Measurements from ENCODE around the gene NUDCD3.

Gene NUDCD3

GRCh38 chr7:44380189-44380830 is 110.1 kb downstream of the NUDCD3 start:
- Histone ChIP-seq H3K79me2 (ENCODE audit: insufficient read depth, low read length) (no peaks in the 10 kb centered on the region), H3F3A (ENCODE audit: low read depth) (no peaks in the 10 kb centered on the region), H4K20me1 (ENCODE audit: insufficient read depth, low read length, poor library complexity, severe bottlenecking) (no peaks in the 10 kb centered on the region), H3K4me2 (ENCODE audit: low read depth, low read length, poor library complexity, severe bottlenecking) (no peak overlapping the region), H3K9me2 (replicated peaks; ENCODE audit: low read depth, low read length) (no peaks in the 10 kb centered on the region), H3K9ac (ENCODE audit: low read depth, low read length, poor library complexity, severe bottlenecking) (no peak overlapping the region), H3K27me3 (ENCODE audit: insufficient read depth, low read length, poor library complexity, severe bottlenecking) (no peaks in the 10 kb centered on the region), H3K4me3 (ENCODE audit: low read length, poor library complexity, severe bottlenecking) (no peak overlapping the region), H3K9me3 (ENCODE audit: insufficient read depth, low read depth, low read length) (no peaks in the 10 kb centered on the region), H3K36me3 (ENCODE audit: insufficient read depth, low read length) (peaks cover 21% of the 10 kb centered on the region; the same call in 1 of the 2 replicates), H3K4me1 (ENCODE audit: insufficient read depth, low read length, poor library complexity, severe bottlenecking) (no peaks in the 10 kb centered on the region), H2AFZ (ENCODE audit: low read length) (no peak overlapping the region)
- TF ChIP-seq CTCF (conservative IDR thresholded peaks at IDR 0.05; ENCODE audit: low read length): no peak
- TF ChIP-seq EZH2phosphoT487 (IDR thresholded peaks at IDR 0.05; ENCODE audit: borderline replicate concordance): no peak

GRCh38 chr7:44379366-44380188 is 110.9 kb downstream of the NUDCD3 start:
- Histone ChIP-seq H3K27me3 (ENCODE audit: insufficient read depth, low read length, poor library complexity, severe bottlenecking) (no peaks in the 10 kb centered on the region), H4K20me1 (ENCODE audit: insufficient read depth, low read length, poor library complexity, severe bottlenecking) (no peaks in the 10 kb centered on the region), H3K79me2 (ENCODE audit: insufficient read depth, low read length) (no peaks in the 10 kb centered on the region), H3K9me2 (replicated peaks; ENCODE audit: low read depth, low read length) (no peaks in the 10 kb centered on the region), H2AFZ (ENCODE audit: low read length) (no peak overlapping the region), H3K9ac (ENCODE audit: low read depth, low read length, poor library complexity, severe bottlenecking) (no peak overlapping the region), H3K4me2 (ENCODE audit: low read depth, low read length, poor library complexity, severe bottlenecking) (no peak overlapping the region), H3F3A (ENCODE audit: low read depth) (no peaks in the 10 kb centered on the region), H3K4me3 (ENCODE audit: low read length, poor library complexity, severe bottlenecking) (no peak overlapping the region), H3K9me3 (ENCODE audit: insufficient read depth, low read depth, low read length) (no peaks in the 10 kb centered on the region), H3K36me3 (ENCODE audit: insufficient read depth, low read length) (peaks cover 14% of the 10 kb centered on the region; the same call in 1 of the 2 replicates), H3K4me1 (ENCODE audit: insufficient read depth, low read length, poor library complexity, severe bottlenecking) (no peaks in the 10 kb centered on the region)
- no peak for TF ChIP-seq CTCF (conservative IDR thresholded peaks at IDR 0.05; ENCODE audit: low read length)

- no peaks in the 10 kb centered on the region for H4K20me1 ChIP-seq (ENCODE audit: insufficient read depth, low read length, poor library complexity, severe bottlenecking)
- no peak overlapping the region for H3K9ac ChIP-seq (ENCODE audit: low read depth, low read length, poor library complexity, severe bottlenecking)
- no peaks in the 10 kb centered on the region for H3K9me2 ChIP-seq (replicated peaks; ENCODE audit: low read depth, low read length)
- H3K4me1 ChIP-seq (ENCODE audit: insufficient read depth, low read length, poor library complexity, severe bottlenecking): no peaks in the 10 kb centered on the region
- no peaks in the 10 kb centered on the region for H3F3A ChIP-seq (ENCODE audit: low read depth)
- TF ChIP-seq EZH2phosphoT487 (IDR thresholded peaks at IDR 0.05; ENCODE audit: borderline replicate concordance) (no peak), CTCF (conservative IDR thresholded peaks at IDR 0.05; ENCODE audit: low read length) (no peak)
- H2AFZ ChIP-seq (ENCODE audit: low read length): no peak overlapping the region
- peaks cover 9% of the 10 kb centered on the region; the same call in 1 of the 2 replicates for H3K36me3 ChIP-seq (ENCODE audit: insufficient read depth, low read length)
- no peak overlapping the region for H3K4me2 ChIP-seq (ENCODE audit: low read depth, low read length, poor library complexity, severe bottlenecking)
- H3K9me3 ChIP-seq (ENCODE audit: insufficient read depth, low read depth, low read length): no peaks in the 10 kb centered on the region
- no peaks in the 10 kb centered on the region for H3K79me2 ChIP-seq (ENCODE audit: insufficient read depth, low read length)
- no peaks in the 10 kb centered on the region for H3K27me3 ChIP-seq (ENCODE audit: insufficient read depth, low read length, poor library complexity, severe bottlenecking)
- H3K4me3 ChIP-seq (ENCODE audit: low read length, poor library complexity, severe bottlenecking): no peak overlapping the region
Measured at GRCh38 chr7:44378744-44379143, 111.7 kb downstream of the NUDCD3 start.
